ENCODE data around the gene SMLR1.

The SMLR1 gene

GRCh38 chr6:130826442-130827246 lies 562 bp upstream of the SMLR1 start:
- H3K9ac ChIP-seq (ENCODE audit: low read depth, low read length, poor library complexity), result no peak overlapping the region
- H3K36me3 ChIP-seq (replicated peaks in 1 of 2; ENCODE audit: control insufficient read depth in 2 of 2, insufficient read depth in 2 of 2, low read length in 2 of 2), result no peaks in the 10 kb centered on the region
- H3K9me3 ChIP-seq (replicated peaks in 1 of 2; ENCODE audit: control insufficient read depth in 2 of 2, insufficient read depth in 1 of 2, low read depth in 1 of 2, low read length in 2 of 2), result no peaks in the 10 kb centered on the region
- no peak overlapping the region for H2AK5ac ChIP-seq (ENCODE audit: low read depth, low read length)
- no peak overlapping the region for H2BK15ac ChIP-seq (ENCODE audit: low read length)
- no peak overlapping the region for H2AFZ ChIP-seq (ENCODE audit: low read length)
- no CpG with 5 or more reads among the region's 4 CpGs for WGBS, 2 donors (ENCODE audit: extremely low coverage in 2 of 2, insufficient read length in 2 of 2, insufficient replicate concordance in 1 of 2)
- H3K79me1 ChIP-seq (ENCODE audit: low read depth, low read length), result no peaks in the 10 kb centered on the region
- H3K4ac ChIP-seq (ENCODE audit: low read length), result no peak overlapping the region
- no peak overlapping the region for H3K4me2 ChIP-seq (ENCODE audit: insufficient read depth, low read length, poor library complexity, severe bottlenecking)
- no peak overlapping the region for H4K91ac ChIP-seq (ENCODE audit: low read depth, low read length, poor library complexity)
- no peak overlapping the region for H3K27ac ChIP-seq (replicated peaks; ENCODE audit: low read length)
- no peak overlapping the region for H2BK12ac ChIP-seq (ENCODE audit: low read length)
- H2BK5ac ChIP-seq (ENCODE audit: low read length), result no peak overlapping the region
- no peak overlapping the region for H3K4me3 ChIP-seq (ENCODE audit: low read length in 2 of 2)
- no peak overlapping the region for H4K8ac ChIP-seq (ENCODE audit: low read depth, low read length)
- no peak for DNase-seq (ENCODE audit: low spot score)
- no peak overlapping the region for H3K23ac ChIP-seq (ENCODE audit: low read depth, low read length, poor library complexity)
- H3K14ac ChIP-seq (ENCODE audit: low read length), result no peak overlapping the region
- H3K18ac ChIP-seq (ENCODE audit: low read length), result no peak overlapping the region
- peaks cover 1 to 9% of the 10 kb centered on the region in 2 donors for H3K4me1 ChIP-seq (ENCODE audit: control insufficient read depth in 2 of 2, insufficient read depth in 1 of 2, low read depth in 1 of 2, low read length in 2 of 2)
- H3K27me3 ChIP-seq (ENCODE audit: control insufficient read depth in 3 of 3, insufficient read depth in 3 of 3, low read depth in 1 of 3, low read length in 3 of 3), result no peaks in the 10 kb centered on the region
- H2BK120ac ChIP-seq (ENCODE audit: low read depth, low read length), result no peak overlapping the region

DNA sequence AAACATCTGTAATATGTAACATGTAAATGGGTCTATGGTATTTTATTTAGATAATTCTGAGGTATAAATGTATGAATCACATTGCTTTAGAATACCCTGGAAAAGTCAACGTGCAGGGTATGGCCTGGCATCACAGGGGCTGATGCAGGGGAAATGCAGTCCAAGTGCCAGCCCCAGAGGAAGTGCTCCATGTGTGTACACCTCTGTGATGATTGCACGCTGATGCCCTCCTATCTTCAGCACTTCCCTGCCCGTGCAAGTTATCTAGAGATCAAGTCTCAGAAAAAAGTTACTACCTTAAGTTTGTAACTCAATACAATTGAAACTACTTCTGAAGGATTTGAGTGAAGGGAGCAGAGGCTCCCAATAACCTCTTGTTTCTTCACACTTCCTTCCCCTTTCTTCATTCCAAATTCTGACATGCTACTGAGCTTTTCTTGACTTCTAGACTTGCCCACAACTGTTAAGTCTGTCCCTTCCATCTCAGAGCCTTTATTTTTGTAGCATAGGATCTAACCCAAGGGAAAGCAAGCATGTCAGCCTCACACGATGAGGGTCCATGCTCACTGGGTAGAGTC lies 2.2 kb downstream of the SMLR1 start:
- WGBS, 2 donors (ENCODE audit: extremely low coverage in 2 of 2, insufficient read length in 2 of 2, insufficient replicate concordance in 1 of 2), result no CpG with 5 or more reads among the region's 4 CpGs
- DNase-seq (ENCODE audit: low spot score), result no peak
- H3K23ac ChIP-seq (ENCODE audit: low read depth, low read length, poor library complexity), result no peak overlapping the region
- no peak overlapping the region for H2BK120ac ChIP-seq (ENCODE audit: low read depth, low read length)
- H3K4me2 ChIP-seq (ENCODE audit: insufficient read depth, low read length, poor library complexity, severe bottlenecking), result no peak overlapping the region
- H3K4ac ChIP-seq (ENCODE audit: low read length), result no peak overlapping the region
- no peak overlapping the region for H2BK12ac ChIP-seq (ENCODE audit: low read length)
- no peak overlapping the region for H3K18ac ChIP-seq (ENCODE audit: low read length)
- no peak overlapping the region for H2AK5ac ChIP-seq (ENCODE audit: low read depth, low read length)
- H3K9ac ChIP-seq (ENCODE audit: low read depth, low read length, poor library complexity), result no peak overlapping the region
- no peaks in the 10 kb centered on the region for H3K36me3 ChIP-seq (replicated peaks in 1 of 2; ENCODE audit: control insufficient read depth in 2 of 2, insufficient read depth in 2 of 2, low read length in 2 of 2)
- H3K4me3 ChIP-seq (ENCODE audit: low read length in 2 of 2), result no peak overlapping the region
- H3K9me3 ChIP-seq (replicated peaks in 1 of 2; ENCODE audit: control insufficient read depth in 2 of 2, insufficient read depth in 1 of 2, low read depth in 1 of 2, low read length in 2 of 2), result peaks cover 0 to 3% of the 10 kb centered on the region in 2 donors
- H2BK5ac ChIP-seq (ENCODE audit: low read length), result no peak overlapping the region
- H2AFZ ChIP-seq (ENCODE audit: low read length), result no peak overlapping the region
- no peak overlapping the region for H2BK15ac ChIP-seq (ENCODE audit: low read length)
- no peaks in the 10 kb centered on the region for H3K27me3 ChIP-seq (ENCODE audit: control insufficient read depth in 3 of 3, insufficient read depth in 3 of 3, low read depth in 1 of 3, low read length in 3 of 3)
- H3K79me1 ChIP-seq (ENCODE audit: low read depth, low read length), result no peaks in the 10 kb centered on the region
- no peak overlapping the region for H4K8ac ChIP-seq (ENCODE audit: low read depth, low read length)
- H3K14ac ChIP-seq (ENCODE audit: low read length), result no peak overlapping the region
- peaks cover 1 to 9% of the 10 kb centered on the region in 2 donors for H3K4me1 ChIP-seq (ENCODE audit: control insufficient read depth in 2 of 2, insufficient read depth in 1 of 2, low read depth in 1 of 2, low read length in 2 of 2)
- no peak overlapping the region for H3K27ac ChIP-seq (replicated peaks; ENCODE audit: low read length)
- H4K91ac ChIP-seq (ENCODE audit: low read depth, low read length, poor library complexity), result no peak overlapping the region

DNA sequence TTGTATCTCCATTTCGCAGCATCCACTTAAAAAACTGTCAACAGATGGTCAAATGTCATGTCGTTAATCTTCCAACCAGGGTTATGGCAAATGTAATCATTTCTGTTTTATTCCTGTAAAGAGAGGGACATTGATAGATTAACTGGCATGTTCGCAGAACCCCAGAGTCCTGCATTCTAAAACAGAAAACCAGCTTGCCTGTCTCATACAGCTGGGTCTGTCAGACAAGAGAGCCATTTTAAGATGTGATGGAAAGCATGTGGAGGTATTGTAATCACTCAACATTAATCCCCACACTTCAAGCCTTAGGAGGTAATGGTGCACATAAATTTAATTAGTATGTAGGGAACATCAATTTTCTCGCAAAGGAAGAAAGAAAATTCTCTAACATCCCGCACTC lies 4.4 kb downstream of the SMLR1 start:
- Histone ChIP-seq H3K36me3 (replicated peaks in 1 of 2; ENCODE audit: control insufficient read depth in 2 of 2, insufficient read depth in 2 of 2, low read length in 2 of 2) (no peaks in the 10 kb centered on the region), H2BK15ac (ENCODE audit: low read length) (no peak overlapping the region), H2BK5ac (ENCODE audit: low read length) (no peak overlapping the region), H2AK5ac (ENCODE audit: low read depth, low read length) (no peak overlapping the region), H3K4me2 (ENCODE audit: insufficient read depth, low read length, poor library complexity, severe bottlenecking) (no peak overlapping the region), H3K4me3 (ENCODE audit: low read length in 2 of 2) (no peak overlapping the region), H3K9me3 (replicated peaks in 1 of 2; ENCODE audit: control insufficient read depth in 2 of 2, insufficient read depth in 1 of 2, low read depth in 1 of 2, low read length in 2 of 2) (peaks cover 0 to 3% of the 10 kb centered on the region in 2 donors), H4K8ac (ENCODE audit: low read depth, low read length) (no peak overlapping the region), H3K27me3 (ENCODE audit: control insufficient read depth in 3 of 3, insufficient read depth in 3 of 3, low read depth in 1 of 3, low read length in 3 of 3) (no peaks in the 10 kb centered on the region), H4K91ac (ENCODE audit: low read depth, low read length, poor library complexity) (no peak overlapping the region), H3K4me1 (ENCODE audit: control insufficient read depth in 2 of 2, insufficient read depth in 1 of 2, low read depth in 1 of 2, low read length in 2 of 2) (peaks cover 0 to under 1% of the 10 kb centered on the region in 2 donors), H2AFZ (ENCODE audit: low read length) (no peak overlapping the region), H3K27ac (replicated peaks; ENCODE audit: low read length) (no peak overlapping the region), H3K18ac (ENCODE audit: low read length) (no peak overlapping the region), H3K23ac (ENCODE audit: low read depth, low read length, poor library complexity) (no peak overlapping the region), H3K9ac (ENCODE audit: low read depth, low read length, poor library complexity) (no peak overlapping the region), H2BK120ac (ENCODE audit: low read depth, low read length) (no peak overlapping the region), H3K14ac (ENCODE audit: low read length) (no peak overlapping the region), H3K4ac (ENCODE audit: low read length) (no peak overlapping the region), H2BK12ac (ENCODE audit: low read length) (no peak overlapping the region), H3K79me1 (ENCODE audit: low read depth, low read length) (no peaks in the 10 kb centered on the region)
- DNase-seq (ENCODE audit: low spot score), result no peak
- no CpG with 5 or more reads among the region's 5 CpGs for WGBS, 2 donors (ENCODE audit: extremely low coverage in 2 of 2, insufficient read length in 2 of 2, insufficient replicate concordance in 1 of 2)

GRCh38 chr6:130833569-130833968 lies 6.4 kb downstream of the SMLR1 start:
- Histone ChIP-seq H2BK12ac (ENCODE audit: low read length) (no peak overlapping the region), H4K8ac (ENCODE audit: low read depth, low read length) (no peak overlapping the region), H4K91ac (ENCODE audit: low read depth, low read length, poor library complexity) (no peak overlapping the region), H3K14ac (ENCODE audit: low read length) (no peak overlapping the region), H2BK5ac (ENCODE audit: low read length) (no peak overlapping the region), H3K79me1 (ENCODE audit: low read depth, low read length) (no peaks in the 10 kb centered on the region), H2AFZ (ENCODE audit: low read length) (no peak overlapping the region), H3K27me3 (ENCODE audit: control insufficient read depth in 3 of 3, insufficient read depth in 3 of 3, low read depth in 1 of 3, low read length in 3 of 3) (no peaks in the 10 kb centered on the region), H3K36me3 (replicated peaks in 1 of 2; ENCODE audit: control insufficient read depth in 2 of 2, insufficient read depth in 2 of 2, low read length in 2 of 2) (no peaks in the 10 kb centered on the region), H3K18ac (ENCODE audit: low read length) (no peak overlapping the region), H3K9ac (ENCODE audit: low read depth, low read length, poor library complexity) (no peak overlapping the region), H2BK120ac (ENCODE audit: low read depth, low read length) (no peak overlapping the region), H3K9me3 (replicated peaks in 1 of 2; ENCODE audit: control insufficient read depth in 2 of 2, insufficient read depth in 1 of 2, low read depth in 1 of 2, low read length in 2 of 2) (peaks cover 0 to 3% of the 10 kb centered on the region in 2 donors), H3K4ac (ENCODE audit: low read length) (no peak overlapping the region), H3K27ac (replicated peaks; ENCODE audit: low read length) (no peak overlapping the region), H2BK15ac (ENCODE audit: low read length) (no peak overlapping the region), H2AK5ac (ENCODE audit: low read depth, low read length) (no peak overlapping the region), H3K4me1 (ENCODE audit: control insufficient read depth in 2 of 2, insufficient read depth in 1 of 2, low read depth in 1 of 2, low read length in 2 of 2) (no peaks in the 10 kb centered on the region), H3K4me3 (ENCODE audit: low read length in 2 of 2) (no peak overlapping the region), H3K4me2 (ENCODE audit: insufficient read depth, low read length, poor library complexity, severe bottlenecking) (no peak overlapping the region), H3K23ac (ENCODE audit: low read depth, low read length, poor library complexity) (no peak overlapping the region)
- no CpG with 5 or more reads among the region's 1 CpG for WGBS, 2 donors (ENCODE audit: extremely low coverage in 2 of 2, insufficient read length in 2 of 2, insufficient replicate concordance in 1 of 2)
- no peak for DNase-seq (ENCODE audit: low spot score)

Data from neuronal stem cell (in vitro differentiated cells).